ENCODE data around the gene PTPRD. TPM values are rescaled to one million over a fixed set of nuclear protein-coding genes. Genes with fewer than 3 reads are reported as not detected.

Gene PTPRD
- total RNA-seq, 2 donors from 2014 or later: 60.1 to 75.7 TPM

- Histone ChIP-seq H3K36me3 (no peaks in the 10 kb centered on the region), H3K4me3 (no peak overlapping the region), H3K9me3 (no peaks in the 10 kb centered on the region), H3K27me3 (no peaks in the 10 kb centered on the region), H3K9ac (ENCODE audit: low read depth in 2 of 2, low read length in 2 of 2) (no peak overlapping the region), H3K4me1 (no peaks in the 10 kb centered on the region), H3K27ac (no peak overlapping the region)
- intact Hi-C loops (cut with DNase I): no loop called here
- no peak for TF ChIP-seq CTCF (IDR thresholded peaks at IDR 0.05)
- no peak for DNase-seq
Measured at GRCh38 chr9:8391566-8391965, 2221.2 kb downstream of the PTPRD start.

GRCh38 chr9:8391132-8391531 is 2221.7 kb downstream of the PTPRD start:
- H3K4me1 ChIP-seq: no peaks in the 10 kb centered on the region
- H3K27me3 ChIP-seq: no peaks in the 10 kb centered on the region
- DNase-seq: no peak
- no peak overlapping the region for H3K9ac ChIP-seq (ENCODE audit: low read depth in 2 of 2, low read length in 2 of 2)
- H3K4me3 ChIP-seq: no peak overlapping the region
- no peak overlapping the region for H3K27ac ChIP-seq
- no peaks in the 10 kb centered on the region for H3K36me3 ChIP-seq
- TF ChIP-seq CTCF (IDR thresholded peaks at IDR 0.05): no peak
- H3K9me3 ChIP-seq: no peaks in the 10 kb centered on the region
- intact Hi-C loops (cut with DNase I): no loop called here

- Histone ChIP-seq H3K4me3 (no peak overlapping the region), H3K4me1 (no peaks in the 10 kb centered on the region), H3K36me3 (no peaks in the 10 kb centered on the region), H3K9me3 (no peaks in the 10 kb centered on the region), H3K27ac (no peak overlapping the region), H3K9ac (ENCODE audit: low read depth in 2 of 2, low read length in 2 of 2) (no peak overlapping the region), H3K27me3 (no peaks in the 10 kb centered on the region)
- TF ChIP-seq CTCF (IDR thresholded peaks at IDR 0.05): no peak
- intact Hi-C loops (cut with DNase I): no loop called here
- DNase-seq: no peak
Measured at GRCh38 chr9:8390571-8390970, 2222.2 kb downstream of the PTPRD start.

- intact Hi-C loops (cut with DNase I): no loop called here
- Histone ChIP-seq H3K27ac (no peak overlapping the region), H3K9ac (ENCODE audit: low read depth in 2 of 2, low read length in 2 of 2) (no peak overlapping the region), H3K4me3 (no peak overlapping the region), H3K9me3 (no peaks in the 10 kb centered on the region), H3K4me1 (no peaks in the 10 kb centered on the region), H3K36me3 (no peaks in the 10 kb centered on the region), H3K27me3 (no peaks in the 10 kb centered on the region)
- TF ChIP-seq CTCF (IDR thresholded peaks at IDR 0.05): no peak
- no peak for DNase-seq
Measured at GRCh38 chr9:8389531-8389930, 2223.3 kb downstream of the PTPRD start.

GRCh38 chr9:8388132-8388531 is 2224.7 kb downstream of the PTPRD start:
- DNase-seq: no peak
- no peak overlapping the region for H3K4me3 ChIP-seq

More at GRCh38 chr9:8388132-8388531, 2224.7 kb downstream of the PTPRD start:
- no peaks in the 10 kb centered on the region for H3K4me1 ChIP-seq
- H3K27ac ChIP-seq: no peak overlapping the region
- no peaks in the 10 kb centered on the region for H3K27me3 ChIP-seq
- TF ChIP-seq CTCF (IDR thresholded peaks at IDR 0.05): no peak
- intact Hi-C loops (cut with DNase I): no loop called here
- no peaks in the 10 kb centered on the region for H3K36me3 ChIP-seq
- no peaks in the 10 kb centered on the region for H3K9me3 ChIP-seq
- no peak overlapping the region for H3K9ac ChIP-seq (ENCODE audit: low read depth in 2 of 2, low read length in 2 of 2)
